HG02885 (cell line): ENCODE results near the gene SMOC2.
"Not testable (repeated sequence)": the region's sequence is repeated elsewhere in the genome, so short reads cannot be mapped to it uniquely, and the experiment has no call there.

ENCODE experiments used
- ATAC-seq: cut with Tn5 transposase; IDR thresholded peaks from one replicate; pipeline ENCODE4 v1.9.1; 2021; ENCODE audit warnings: mild to moderate bottlenecking; ENCODE audit not compliant: unreplicated experiment, poor library complexity

The SMOC2 gene

GRCh38 chr6:168666699-168667427 is 225.9 kb downstream of the SMOC2 start:
- ATAC-seq = no peak

GRCh38 chr6:168667428-168667805 is 226.4 kb downstream of the SMOC2 start:
- no peak for ATAC-seq

- ATAC-seq = no peak
Observed at GRCh38 chr6:168670401-168670985, 229.5 kb downstream of the SMOC2 start.

GRCh38 chr6:168671028-168671862 is 230.3 kb downstream of the SMOC2 start:
- no peak for ATAC-seq

GRCh38 chr6:168671863-168672546 is 231.0 kb downstream of the SMOC2 start:
- ATAC-seq = no peak

GRCh38 chr6:168674595-168674994 is 233.6 kb downstream of the SMOC2 start:
- ATAC-seq = no peak

GRCh38 chr6:168675375-168675774 is 234.4 kb downstream of the SMOC2 start:
- no peak for ATAC-seq

- no peak for ATAC-seq
Observed at GRCh38 chr6:168675933-168676551, 235.1 kb downstream of the SMOC2 start.

GRCh38 chr6:168676552-168677322 is 235.8 kb downstream of the SMOC2 start:
- ATAC-seq = no peak

GRCh38 chr6:168677323-168677781 is 236.4 kb downstream of the SMOC2 start:
- not testable (repeated sequence) for ATAC-seq

GRCh38 chr6:168678077-168678476 is 237.1 kb downstream of the SMOC2 start:
- ATAC-seq = no peak

GRCh38 chr6:168678588-168678987 is 237.6 kb downstream of the SMOC2 start:
- no peak for ATAC-seq

- no peak for ATAC-seq
Observed at GRCh38 chr6:168681748-168682147, 240.8 kb downstream of the SMOC2 start.

GRCh38 chr6:168683621-168684020 is 242.6 kb downstream of the SMOC2 start:
- ATAC-seq = no peak

GRCh38 chr6:168684471-168684870 is 243.5 kb downstream of the SMOC2 start:
- no peak for ATAC-seq

GRCh38 chr6:168684906-168685305 is 243.9 kb downstream of the SMOC2 start:
- ATAC-seq = no peak

GRCh38 chr6:168686029-168686738 is 245.2 kb downstream of the SMOC2 start:
- ATAC-seq = no peak

- no peak for ATAC-seq
Observed at GRCh38 chr6:168686831-168687730, 246.1 kb downstream of the SMOC2 start.
